GM18520 (cell line): ENCODE results near the gene PDZK1IP1.
"Not testable (repeated sequence)": the region's sequence is repeated elsewhere in the genome, so short reads cannot be mapped to it uniquely, and the experiment has no call there.

ENCODE experiments used
- ATAC-seq: cut with Tn5 transposase; IDR thresholded peaks from one replicate; pipeline ENCODE4 v1.9.1; 2021; ENCODE audit not compliant: unreplicated experiment

Gene PDZK1IP1

GRCh38 chr1:47140358-47140757 is 49.5 kb downstream of the PDZK1IP1 start:
- ATAC-seq, result not testable (repeated sequence)

DNA sequence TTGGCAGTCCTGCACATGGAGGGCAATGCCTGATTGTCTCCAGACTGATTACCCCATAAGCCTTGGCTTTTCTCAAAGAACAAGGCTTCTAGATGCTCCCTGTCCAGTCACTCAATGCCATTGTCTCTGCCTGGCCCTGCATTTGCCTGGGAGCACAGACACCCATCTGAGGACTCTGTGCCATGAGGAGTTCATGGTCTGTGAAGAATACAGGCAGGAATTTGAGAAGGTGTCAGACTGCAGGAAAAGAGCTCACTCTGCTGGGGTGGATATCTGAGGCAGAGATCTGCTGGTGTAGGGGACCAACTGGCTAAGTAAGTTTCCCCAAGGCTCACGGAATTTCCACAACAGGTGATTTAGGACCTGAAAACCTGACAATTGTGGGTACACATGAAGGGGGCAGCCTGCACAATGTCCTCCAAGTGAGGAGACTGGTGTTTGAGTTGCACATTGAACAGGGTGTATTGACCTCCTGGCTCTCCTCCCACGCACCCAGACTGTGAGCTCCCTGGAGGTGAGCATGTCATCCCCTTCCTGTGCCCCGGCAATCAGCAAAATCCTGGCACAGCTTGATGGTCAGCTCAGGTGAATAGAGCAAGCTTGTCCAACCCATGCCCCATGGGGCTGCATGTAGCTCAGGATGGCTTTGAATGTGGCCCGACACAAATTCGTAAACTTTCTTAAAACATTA is 51.8 kb downstream of the PDZK1IP1 start:
- no peak for ATAC-seq

DNA sequence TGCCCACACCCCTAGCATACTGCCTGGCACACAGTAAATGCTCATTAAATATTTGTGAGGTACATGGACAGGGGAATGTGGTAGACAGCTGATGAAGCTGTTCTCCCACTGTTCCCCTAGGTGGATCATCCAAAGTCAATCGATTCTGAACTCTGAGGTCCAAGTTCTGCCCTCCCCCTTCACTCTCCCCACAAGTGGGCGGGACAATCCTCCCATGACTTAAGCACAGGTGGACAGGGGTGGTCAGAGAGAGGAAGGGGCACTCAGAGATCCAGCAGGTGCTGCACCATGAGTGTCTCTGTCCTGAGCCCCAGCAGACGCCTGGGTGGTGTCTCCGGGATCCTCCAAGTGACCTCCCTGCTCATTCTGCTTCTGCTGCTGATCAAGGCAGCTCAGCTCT is 52.6 kb downstream of the PDZK1IP1 start, which contains the start of gene CYP4A22:
Gene CYP4A22, plus strand, starts transcription at position 244 of the 400 bp plus-strand sequence. Its CDS starts 45 bp downstream, at position 289.
- no peak for ATAC-seq
